WTC11 (cell line): ENCODE measurements around the gene PRSS16. TPM values are rescaled to one million over a fixed set of nuclear protein-coding genes. Genes with fewer than 3 reads are reported as not detected.

Source experiments
- ATAC-seq: fragments of 200-7000 bp; cut with Tn5 transposase; 2 replicates; pipeline ENCODE4 v1.10.0; 2021; ENCODE audit warnings: mild to moderate bottlenecking, moderate library complexity
- Bru-seq: library from RNA; stranded (reverse); fragments of 400-500 nt; gene quantifications from one replicate; lab custom pipeline; 2021; lab: Mats Ljungman, UMichigan
- CTCF ChIA-PET: fragments of 300-600 bp; sonication (Branson Sonifier 250); formaldehyde crosslinking; loops from one replicate; lab custom pipeline; 2021; ENCODE audit warnings: antibody characterized with exemption; lab: Charles Lee
- POLR2A ChIA-PET: fragments of 350-600 bp; sonication (Branson Sonifier 250); formaldehyde crosslinking; loops from one replicate; lab custom pipeline; 2021; ENCODE audit warnings: antibody characterized with exemption; lab: Charles Lee
- DNase-seq: peaks from one replicate; pipeline ENCODE4 v3.0.0; 2021; ENCODE audit warnings: low spot score
- H3K27ac Mint-ChIP-seq: 2 replicates; pipeline ENCODE4 v1.8.0; 2021; ENCODE audit warnings: mixed read lengths
- H3K27me3 Mint-ChIP-seq: 2 replicates; pipeline ENCODE4 v1.8.0; 2021; ENCODE audit warnings: low read depth, mild to moderate bottlenecking, moderate library complexity, mixed read lengths
- H3K36me3 Mint-ChIP-seq: 2 replicates; pipeline ENCODE4 v1.8.0; 2021; ENCODE audit warnings: mixed read lengths
- H3K4me1 Mint-ChIP-seq: 2 replicates; pipeline ENCODE4 v1.8.0; 2022; ENCODE audit warnings: mixed read lengths
- H3K4me3 Mint-ChIP-seq: 2 replicates; pipeline ENCODE4 v1.8.0; 2021; ENCODE audit warnings: mild to moderate bottlenecking, moderate library complexity, mixed read lengths
- H3K9me3 Mint-ChIP-seq: 2 replicates; pipeline ENCODE4 v1.8.0; 2021; ENCODE audit warnings: mixed read lengths
- OVOL2 ChIP-seq: fragments of 250-450 bp; sonication (Bioruptor Pico); IDR thresholded peaks from 2 replicates; pipeline ENCODE4 v1.9.0; 2021; ENCODE audit warnings: mild to moderate bottlenecking, borderline replicate concordance
- STAT6 ChIP-seq: sonication (generic); formaldehyde crosslinking; conservative IDR thresholded peaks from 2 replicates; pipeline ENCODE4 v1.8.1; 2023; ENCODE audit warnings: mild to moderate bottlenecking, low read depth, missing genetic modification reagents, moderate library complexity
- ZNF138 ChIP-seq: sonication (generic); formaldehyde crosslinking; conservative IDR thresholded peaks from 2 replicates; pipeline ENCODE4 v1.8.1; 2022; ENCODE audit warnings: mild to moderate bottlenecking, moderate library complexity, missing genetic modification reagents
- ZNF281 ChIP-seq: sonication (generic); formaldehyde crosslinking; IDR thresholded peaks from 2 replicates; pipeline ENCODE4 v1.8.0; 2023; ENCODE audit warnings: mild to moderate bottlenecking, missing genetic modification reagents
- ZNF423 ChIP-seq: fragments of 250-450 bp; sonication (Bioruptor Pico); IDR thresholded peaks from 2 replicates; pipeline ENCODE4 v2.1.2; 2022; ENCODE audit warnings: mild to moderate bottlenecking, moderate library complexity
- long read RNA-seq, 3 experiments: library from RNA in 1 of 3; library from capped mRNA in 1 of 3; library from polyadenylated mRNA in 1 of 3; unstranded in 2 of 3; stranded (forward) in 1 of 3; transcript quantifications; one replicate each; pipeline ENCODE4 v2.0.0, GENCODE V29; 2021
- total RNA-seq: library from RNA; stranded (reverse); gene quantifications from 3 replicates; pipeline ENCODE4 v1.2.3, GENCODE V29; 2021
- TF ChIP-seq, protein P1 (sequence below): sonication (generic); formaldehyde crosslinking; IDR thresholded peaks from 2 replicates; pipeline ENCODE4 v1.8.0; 2022; ENCODE audit warnings: missing genetic modification reagents
- TF ChIP-seq, protein P2 (sequence below): sonication (generic); formaldehyde crosslinking; IDR thresholded peaks from 2 replicates; pipeline ENCODE4 v1.8.1; 2023; ENCODE audit warnings: mild to moderate bottlenecking, missing genetic modification reagents
- TF ChIP-seq, protein P3 (sequence below): sonication (generic); formaldehyde crosslinking; IDR thresholded peaks from 2 replicates; pipeline ENCODE4 v1.8.0; 2023; ENCODE audit warnings: missing genetic modification reagents
- TF ChIP-seq, protein P4 (sequence below): sonication (generic); formaldehyde crosslinking; IDR thresholded peaks from 2 replicates; pipeline ENCODE4 v1.8.0; 2023; ENCODE audit warnings: missing genetic modification reagents, mild to moderate bottlenecking, borderline replicate concordance
- TF ChIP-seq, protein P5 (sequence below): sonication (generic); formaldehyde crosslinking; IDR thresholded peaks from 2 replicates; pipeline ENCODE4 v1.8.1; 2023; ENCODE audit warnings: mild to moderate bottlenecking, moderate library complexity, missing genetic modification reagents

The PRSS16 gene, protein sequence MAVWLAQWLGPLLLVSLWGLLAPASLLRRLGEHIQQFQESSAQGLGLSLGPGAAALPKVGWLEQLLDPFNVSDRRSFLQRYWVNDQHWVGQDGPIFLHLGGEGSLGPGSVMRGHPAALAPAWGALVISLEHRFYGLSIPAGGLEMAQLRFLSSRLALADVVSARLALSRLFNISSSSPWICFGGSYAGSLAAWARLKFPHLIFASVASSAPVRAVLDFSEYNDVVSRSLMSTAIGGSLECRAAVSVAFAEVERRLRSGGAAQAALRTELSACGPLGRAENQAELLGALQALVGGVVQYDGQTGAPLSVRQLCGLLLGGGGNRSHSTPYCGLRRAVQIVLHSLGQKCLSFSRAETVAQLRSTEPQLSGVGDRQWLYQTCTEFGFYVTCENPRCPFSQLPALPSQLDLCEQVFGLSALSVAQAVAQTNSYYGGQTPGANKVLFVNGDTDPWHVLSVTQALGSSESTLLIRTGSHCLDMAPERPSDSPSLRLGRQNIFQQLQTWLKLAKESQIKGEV
- total RNA-seq = 18.5 to 21.1 TPM (median 19.3 TPM) in 3 replicates
- percentile 56 among the genes with signal in this experiment for Bru-seq, nascent RNA
- long read RNA-seq, experiment 1, transcript PRSS16-208 (5 exons, 962 nt) = major isoform, 5 of 48 reads
- long read RNA-seq, experiment 1, transcript PRSS16-220 (3 exons, 914 nt) = major isoform, 5 of 48 reads
- long read RNA-seq, experiment 1, transcript PRSS16-218 (5 exons, 955 nt) = major isoform, 5 of 48 reads
- long read RNA-seq, experiment 1, partial matches to known transcripts = 13 of 48 reads
- long read RNA-seq, experiment 1, other reads (novel, unspliced or antisense) = 8 of 48 reads
- long read RNA-seq, experiment 2, transcript PRSS16-218 (5 exons, 955 nt) = major isoform, 10 of 32 reads
- long read RNA-seq, experiment 2, partial matches to known transcripts = 12 of 32 reads
- long read RNA-seq, experiment 2, other reads (novel, unspliced or antisense) = 3 of 32 reads
- long read RNA-seq, experiment 3, transcript PRSS16-218 (5 exons, 955 nt) = major isoform, 9 of 27 reads
- long read RNA-seq, experiment 3, partial matches to known transcripts = 6 of 27 reads
- long read RNA-seq, experiment 3, other reads (novel, unspliced or antisense) = 2 of 27 reads

GRCh38 chr6:27247133-27247836 lies at the start of gene PRSS16:
TSS of gene PRSS16 (plus strand) at chr6:27247701. CDS start at chr6:27247738, 37 bp downstream.
- no peak within 1 kb of the TSS for H3K27ac Mint-ChIP-seq
- no peaks in the 10 kb centered on the region for H3K36me3 Mint-ChIP-seq
- H3K27me3 Mint-ChIP-seq = peaks cover 16% of the 10 kb centered on the region
- CTCF ChIA-PET = no interaction called here
- no peak within 1 kb of the TSS for H3K4me3 Mint-ChIP-seq
- peaks cover 10% of the 10 kb centered on the region for H3K4me1 Mint-ChIP-seq
- ATAC-seq (no peak), DNase-seq (no peak)
- H3K9me3 Mint-ChIP-seq = no peaks in the 10 kb centered on the region
- POLR2A ChIA-PET = no interaction called here
- TF ChIP-seq ZNF138 (CRISPR knock-in tag) (no peak), OVOL2 (CRISPR knock-in tag) (no peak), ZNF281 (no peak), ZNF423 (CRISPR knock-in tag) (no peak), STAT6 (CRISPR knock-in tag) (no peak)
- TF ChIP-seq, protein P1, sequence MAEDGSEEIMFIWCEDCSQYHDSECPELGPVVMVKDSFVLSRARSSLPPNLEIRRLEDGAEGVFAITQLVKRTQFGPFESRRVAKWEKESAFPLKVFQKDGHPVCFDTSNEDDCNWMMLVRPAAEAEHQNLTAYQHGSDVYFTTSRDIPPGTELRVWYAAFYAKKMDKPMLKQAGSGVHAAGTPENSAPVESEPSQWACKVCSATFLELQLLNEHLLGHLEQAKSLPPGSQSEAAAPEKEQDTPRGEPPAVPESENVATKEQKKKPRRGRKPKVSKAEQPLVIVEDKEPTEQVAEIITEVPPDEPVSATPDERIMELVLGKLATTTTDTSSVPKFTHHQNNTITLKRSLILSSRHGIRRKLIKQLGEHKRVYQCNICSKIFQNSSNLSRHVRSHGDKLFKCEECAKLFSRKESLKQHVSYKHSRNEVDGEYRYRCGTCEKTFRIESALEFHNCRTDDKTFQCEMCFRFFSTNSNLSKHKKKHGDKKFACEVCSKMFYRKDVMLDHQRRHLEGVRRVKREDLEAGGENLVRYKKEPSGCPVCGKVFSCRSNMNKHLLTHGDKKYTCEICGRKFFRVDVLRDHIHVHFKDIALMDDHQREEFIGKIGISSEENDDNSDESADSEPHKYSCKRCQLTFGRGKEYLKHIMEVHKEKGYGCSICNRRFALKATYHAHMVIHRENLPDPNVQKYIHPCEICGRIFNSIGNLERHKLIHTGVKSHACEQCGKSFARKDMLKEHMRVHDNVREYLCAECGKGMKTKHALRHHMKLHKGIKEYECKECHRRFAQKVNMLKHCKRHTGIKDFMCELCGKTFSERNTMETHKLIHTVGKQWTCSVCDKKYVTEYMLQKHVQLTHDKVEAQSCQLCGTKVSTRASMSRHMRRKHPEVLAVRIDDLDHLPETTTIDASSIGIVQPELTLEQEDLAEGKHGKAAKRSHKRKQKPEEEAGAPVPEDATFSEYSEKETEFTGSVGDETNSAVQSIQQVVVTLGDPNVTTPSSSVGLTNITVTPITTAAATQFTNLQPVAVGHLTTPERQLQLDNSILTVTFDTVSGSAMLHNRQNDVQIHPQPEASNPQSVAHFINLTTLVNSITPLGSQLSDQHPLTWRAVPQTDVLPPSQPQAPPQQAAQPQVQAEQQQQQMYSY = no peak
- TF ChIP-seq, protein P2, sequence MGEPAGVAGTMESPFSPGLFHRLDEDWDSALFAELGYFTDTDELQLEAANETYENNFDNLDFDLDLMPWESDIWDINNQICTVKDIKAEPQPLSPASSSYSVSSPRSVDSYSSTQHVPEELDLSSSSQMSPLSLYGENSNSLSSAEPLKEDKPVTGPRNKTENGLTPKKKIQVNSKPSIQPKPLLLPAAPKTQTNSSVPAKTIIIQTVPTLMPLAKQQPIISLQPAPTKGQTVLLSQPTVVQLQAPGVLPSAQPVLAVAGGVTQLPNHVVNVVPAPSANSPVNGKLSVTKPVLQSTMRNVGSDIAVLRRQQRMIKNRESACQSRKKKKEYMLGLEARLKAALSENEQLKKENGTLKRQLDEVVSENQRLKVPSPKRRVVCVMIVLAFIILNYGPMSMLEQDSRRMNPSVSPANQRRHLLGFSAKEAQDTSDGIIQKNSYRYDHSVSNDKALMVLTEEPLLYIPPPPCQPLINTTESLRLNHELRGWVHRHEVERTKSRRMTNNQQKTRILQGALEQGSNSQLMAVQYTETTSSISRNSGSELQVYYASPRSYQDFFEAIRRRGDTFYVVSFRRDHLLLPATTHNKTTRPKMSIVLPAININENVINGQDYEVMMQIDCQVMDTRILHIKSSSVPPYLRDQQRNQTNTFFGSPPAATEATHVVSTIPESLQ (CRISPR knock-in tag) = no peak
- TF ChIP-seq, protein P3, sequence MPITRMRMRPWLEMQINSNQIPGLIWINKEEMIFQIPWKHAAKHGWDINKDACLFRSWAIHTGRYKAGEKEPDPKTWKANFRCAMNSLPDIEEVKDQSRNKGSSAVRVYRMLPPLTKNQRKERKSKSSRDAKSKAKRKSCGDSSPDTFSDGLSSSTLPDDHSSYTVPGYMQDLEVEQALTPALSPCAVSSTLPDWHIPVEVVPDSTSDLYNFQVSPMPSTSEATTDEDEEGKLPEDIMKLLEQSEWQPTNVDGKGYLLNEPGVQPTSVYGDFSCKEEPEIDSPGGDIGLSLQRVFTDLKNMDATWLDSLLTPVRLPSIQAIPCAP (CRISPR knock-in tag) = no peak
- TF ChIP-seq, protein P4, sequence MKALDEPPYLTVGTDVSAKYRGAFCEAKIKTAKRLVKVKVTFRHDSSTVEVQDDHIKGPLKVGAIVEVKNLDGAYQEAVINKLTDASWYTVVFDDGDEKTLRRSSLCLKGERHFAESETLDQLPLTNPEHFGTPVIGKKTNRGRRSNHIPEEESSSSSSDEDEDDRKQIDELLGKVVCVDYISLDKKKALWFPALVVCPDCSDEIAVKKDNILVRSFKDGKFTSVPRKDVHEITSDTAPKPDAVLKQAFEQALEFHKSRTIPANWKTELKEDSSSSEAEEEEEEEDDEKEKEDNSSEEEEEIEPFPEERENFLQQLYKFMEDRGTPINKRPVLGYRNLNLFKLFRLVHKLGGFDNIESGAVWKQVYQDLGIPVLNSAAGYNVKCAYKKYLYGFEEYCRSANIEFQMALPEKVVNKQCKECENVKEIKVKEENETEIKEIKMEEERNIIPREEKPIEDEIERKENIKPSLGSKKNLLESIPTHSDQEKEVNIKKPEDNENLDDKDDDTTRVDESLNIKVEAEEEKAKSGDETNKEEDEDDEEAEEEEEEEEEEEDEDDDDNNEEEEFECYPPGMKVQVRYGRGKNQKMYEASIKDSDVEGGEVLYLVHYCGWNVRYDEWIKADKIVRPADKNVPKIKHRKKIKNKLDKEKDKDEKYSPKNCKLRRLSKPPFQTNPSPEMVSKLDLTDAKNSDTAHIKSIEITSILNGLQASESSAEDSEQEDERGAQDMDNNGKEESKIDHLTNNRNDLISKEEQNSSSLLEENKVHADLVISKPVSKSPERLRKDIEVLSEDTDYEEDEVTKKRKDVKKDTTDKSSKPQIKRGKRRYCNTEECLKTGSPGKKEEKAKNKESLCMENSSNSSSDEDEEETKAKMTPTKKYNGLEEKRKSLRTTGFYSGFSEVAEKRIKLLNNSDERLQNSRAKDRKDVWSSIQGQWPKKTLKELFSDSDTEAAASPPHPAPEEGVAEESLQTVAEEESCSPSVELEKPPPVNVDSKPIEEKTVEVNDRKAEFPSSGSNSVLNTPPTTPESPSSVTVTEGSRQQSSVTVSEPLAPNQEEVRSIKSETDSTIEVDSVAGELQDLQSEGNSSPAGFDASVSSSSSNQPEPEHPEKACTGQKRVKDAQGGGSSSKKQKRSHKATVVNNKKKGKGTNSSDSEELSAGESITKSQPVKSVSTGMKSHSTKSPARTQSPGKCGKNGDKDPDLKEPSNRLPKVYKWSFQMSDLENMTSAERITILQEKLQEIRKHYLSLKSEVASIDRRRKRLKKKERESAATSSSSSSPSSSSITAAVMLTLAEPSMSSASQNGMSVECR (CRISPR knock-in tag) = no peak
- TF ChIP-seq, protein P5, sequence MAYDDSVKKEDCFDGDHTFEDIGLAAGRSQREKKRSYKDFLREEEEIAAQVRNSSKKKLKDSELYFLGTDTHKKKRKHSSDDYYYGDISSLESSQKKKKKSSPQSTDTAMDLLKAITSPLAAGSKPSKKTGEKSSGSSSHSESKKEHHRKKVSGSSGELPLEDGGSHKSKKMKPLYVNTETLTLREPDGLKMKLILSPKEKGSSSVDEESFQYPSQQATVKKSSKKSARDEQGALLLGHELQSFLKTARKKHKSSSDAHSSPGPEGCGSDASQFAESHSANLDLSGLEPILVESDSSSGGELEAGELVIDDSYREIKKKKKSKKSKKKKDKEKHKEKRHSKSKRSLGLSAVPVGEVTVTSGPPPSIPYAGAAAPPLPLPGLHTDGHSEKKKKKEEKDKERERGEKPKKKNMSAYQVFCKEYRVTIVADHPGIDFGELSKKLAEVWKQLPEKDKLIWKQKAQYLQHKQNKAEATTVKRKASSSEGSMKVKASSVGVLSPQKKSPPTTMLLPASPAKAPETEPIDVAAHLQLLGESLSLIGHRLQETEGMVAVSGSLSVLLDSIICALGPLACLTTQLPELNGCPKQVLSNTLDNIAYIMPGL (CRISPR knock-in tag) = no peak
